IPS-NIHi7 (cell line): Measurements from ENCODE around the gene DTX3.
"Not testable (repeated sequence)": the region's sequence is repeated elsewhere in the genome, so short reads cannot be mapped to it uniquely, and the experiment has no call there.

Source experiments
- DNase-seq: peaks from one replicate; pipeline ENCODE4 v3.0.0; 2012; ENCODE audit warnings: mixed read lengths; ENCODE audit errors: extremely low spot score

The DTX3 gene

GRCh38 chr12:57583008-57583831, 21.4 kb upstream of the DTX3 start:
- DNase-seq, result peak; percentile 97

GRCh38 chr12:57584050-57584449, 20.6 kb upstream of the DTX3 start:
- DNase-seq, result no peak

GRCh38 chr12:57584690-57585089, 19.9 kb upstream of the DTX3 start:
- DNase-seq, result no peak

GRCh38 chr12:57585156-57585555, 19.5 kb upstream of the DTX3 start:
- no peak for DNase-seq

- no peak for DNase-seq
These were observed 18.5 kb upstream of the DTX3 start for GRCh38 chr12:57586128-57586527.

GRCh38 chr12:57586832-57587429, 17.7 kb upstream of the DTX3 start:
- DNase-seq, result no peak

GRCh38 chr12:57588951-57589610, 15.5 kb upstream of the DTX3 start:
- not testable (repeated sequence) for DNase-seq

- no peak for DNase-seq
These were observed 14.2 kb upstream of the DTX3 start for GRCh38 chr12:57590479-57590863.

- DNase-seq, result peak; percentile 98
These were observed 13.5 kb upstream of the DTX3 start, which contains the start of gene PIP4K2C for GRCh38 chr12:57590864-57591781. Gene PIP4K2C (plus strand): TSS chr12:57591192. CDS start chr12:57591290, 98 bp downstream.

GRCh38 chr12:57591782-57592325, 12.8 kb upstream of the DTX3 start:
- DNase-seq, result no peak

GRCh38 chr12:57592551-57593165, 12.0 kb upstream of the DTX3 start:
- no peak for DNase-seq

GRCh38 chr12:57593187-57593586, 11.4 kb upstream of the DTX3 start:
- no peak for DNase-seq

- DNase-seq, result no peak
These were observed 4.2 kb upstream of the DTX3 start for GRCh38 chr12:57600395-57600794.

GRCh38 chr12:57602544-57602943, 2.1 kb upstream of the DTX3 start:
- no peak for DNase-seq

- DNase-seq, result no peak
These were observed 1.3 kb upstream of the DTX3 start for GRCh38 chr12:57603324-57603723.

- peak; percentile 46 for DNase-seq
These were observed 690 bp upstream of the DTX3 start for GRCh38 chr12:57603815-57604453.

GRCh38 chr12:57604992-57605810, 577 bp downstream of the DTX3 start:
- DNase-seq, result peak; percentile 38

- no peak for DNase-seq
These were observed 1.2 kb downstream of the DTX3 start for GRCh38 chr12:57605811-57606311.

GRCh38 chr12:57606399-57606798, 1.8 kb downstream of the DTX3 start:
- DNase-seq, result no peak
